ENCODE data around the gene STARD3.

DNA sequence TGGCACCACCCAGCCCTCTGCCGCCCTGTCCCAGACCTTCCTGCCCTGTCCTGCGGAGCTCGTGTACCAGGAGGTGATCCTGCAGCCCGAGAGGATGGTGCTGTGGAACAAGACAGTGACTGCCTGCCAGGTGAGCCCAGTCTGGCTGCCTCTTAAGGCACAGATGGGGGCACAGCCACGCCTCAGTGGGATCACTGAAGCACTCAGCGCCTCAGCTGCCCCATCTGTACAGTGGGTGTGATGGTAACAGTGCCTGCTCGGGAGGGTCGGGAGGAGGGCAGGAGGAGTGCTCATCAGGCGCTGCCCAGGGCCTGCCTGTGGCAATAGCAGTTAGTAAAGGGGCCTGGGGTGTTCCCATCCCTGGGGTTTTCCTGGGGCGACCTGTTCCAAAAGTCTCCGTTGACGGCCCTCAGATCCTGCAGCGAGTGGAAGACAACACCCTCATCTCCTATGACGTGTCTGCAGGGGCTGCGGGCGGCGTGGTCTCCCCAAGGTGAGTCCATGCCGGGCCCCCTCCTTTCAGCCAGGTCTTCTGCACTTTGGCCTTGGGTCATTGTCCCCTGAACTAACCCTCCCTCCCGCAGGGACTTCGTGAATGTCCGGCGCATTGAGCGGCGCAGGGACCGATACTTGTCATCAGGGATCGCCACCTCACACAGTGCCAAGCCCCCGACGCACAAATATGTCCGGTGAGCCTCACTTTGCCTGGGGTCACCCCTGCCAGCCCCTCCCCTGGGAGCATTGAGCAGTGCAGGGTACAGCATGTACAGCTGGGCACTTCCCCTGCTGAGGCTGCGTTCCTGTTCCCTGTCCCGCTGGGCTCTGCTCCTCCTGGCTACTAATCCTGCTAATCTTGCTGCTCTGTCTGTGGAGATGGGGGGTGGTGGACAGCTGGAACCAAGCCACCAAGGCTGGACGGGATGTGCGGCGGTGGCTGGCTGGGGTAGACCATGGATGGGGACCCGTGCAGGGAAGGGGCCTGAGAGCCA is 23.7 kb downstream of the STARD3 start:
- TF ChIP-seq CTCF (IDR thresholded peaks at IDR 0.05) (no peak), POLR2A (IDR thresholded peaks at IDR 0.05) (no peak)

All from Peyer's patch (tissue), 4 donors.